NOMO-1 (cell line): ENCODE data around the gene ZNF316.

ENCODE experiments used
- DNase-seq, 2 experiments: peaks; one replicate each; lab custom pipeline; 2025; ENCODE audit not compliant: unreplicated experiment in 2 of 2; lab: John Stamatoyannopoulos, UW

The ZNF316 gene

GRCh38 chr7:6675807-6676405 lies 38.8 kb downstream of the ZNF316 start:
- no peak for DNase-seq

- DNase-seq: no peak
These were observed 43.0 kb downstream of the ZNF316 start for GRCh38 chr7:6680146-6680545.

GRCh38 chr7:6691103-6691502 lies 54.0 kb downstream of the ZNF316 start:
- DNase-seq: no peak

- DNase-seq: peak in 1 of 2 experiments; percentile 25
These were observed 54.5 kb downstream of the ZNF316 start for GRCh38 chr7:6691609-6692106.

- DNase-seq: no peak
These were observed 63.7 kb downstream of the ZNF316 start for GRCh38 chr7:6700793-6701192.

- DNase-seq: no peak
These were observed 64.7 kb downstream of the ZNF316 start for GRCh38 chr7:6701860-6702259.
